ENCODE results near the gene TMEM190.
"Not testable (repeated sequence)": the region's sequence is repeated elsewhere in the genome, so short reads cannot be mapped to it uniquely, and the experiment has no call there.

The TMEM190 gene

DNA sequence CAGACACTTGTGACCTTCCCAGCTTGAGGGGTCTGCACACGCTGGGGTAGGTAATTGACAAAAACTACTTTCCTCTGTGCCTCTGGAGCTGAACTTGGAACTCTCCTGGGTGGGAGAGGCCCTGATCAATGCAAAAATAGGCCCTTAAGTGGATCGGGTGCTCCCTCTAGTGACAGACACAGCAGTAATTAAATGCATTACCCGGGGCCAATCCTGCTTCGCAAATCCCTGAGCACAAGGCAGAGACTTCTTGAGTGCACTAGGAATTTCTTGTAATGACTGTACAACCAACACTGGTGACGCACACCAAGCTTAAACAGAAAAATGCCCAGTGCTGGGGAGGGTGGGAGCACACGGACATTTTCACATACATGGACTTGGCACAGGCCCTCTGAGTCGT, 41.6 kb downstream of the TMEM190 start:
- DNase-seq (ENCODE audit: extremely low spot score) = peak; percentile 71
- ChIA-PET POLR2A (interaction anchor here (2.1 kb wide), 1 partner anchor 11 kb away, joined by 7 read pairs; the partner anchor contains the start of gene UBE2S), CTCF (interaction anchor here (0.7 to 5.2 kb wide), 30 partner anchors 9 to 529 kb away, joined by 3 to 28 read pairs (median 4); partner anchors contain the start of gene TMEM238)
- peak; percentile 71 for TF ChIP-seq CTCF (IDR thresholded peaks at IDR 0.05; ENCODE audit: control extremely low read depth, extremely low read depth, low read depth, missing control alignments)

GRCh38 chr19:55419103-55419502, 42.5 kb downstream of the TMEM190 start:
- ChIA-PET POLR2A (interaction anchor here (2.1 kb wide), 1 partner anchor 12 kb away, joined by 7 read pairs; the partner anchor contains the start of gene UBE2S), CTCF (interaction anchor here (0.9 to 5.2 kb wide), 18 partner anchors 8 to 331 kb away, joined by 3 to 28 read pairs (median 4); no protein-coding TSS in a partner anchor)
- no peak for TF ChIP-seq CTCF (IDR thresholded peaks at IDR 0.05; ENCODE audit: control extremely low read depth, extremely low read depth, low read depth, missing control alignments)
- DNase-seq (ENCODE audit: extremely low spot score) = no peak

DNA sequence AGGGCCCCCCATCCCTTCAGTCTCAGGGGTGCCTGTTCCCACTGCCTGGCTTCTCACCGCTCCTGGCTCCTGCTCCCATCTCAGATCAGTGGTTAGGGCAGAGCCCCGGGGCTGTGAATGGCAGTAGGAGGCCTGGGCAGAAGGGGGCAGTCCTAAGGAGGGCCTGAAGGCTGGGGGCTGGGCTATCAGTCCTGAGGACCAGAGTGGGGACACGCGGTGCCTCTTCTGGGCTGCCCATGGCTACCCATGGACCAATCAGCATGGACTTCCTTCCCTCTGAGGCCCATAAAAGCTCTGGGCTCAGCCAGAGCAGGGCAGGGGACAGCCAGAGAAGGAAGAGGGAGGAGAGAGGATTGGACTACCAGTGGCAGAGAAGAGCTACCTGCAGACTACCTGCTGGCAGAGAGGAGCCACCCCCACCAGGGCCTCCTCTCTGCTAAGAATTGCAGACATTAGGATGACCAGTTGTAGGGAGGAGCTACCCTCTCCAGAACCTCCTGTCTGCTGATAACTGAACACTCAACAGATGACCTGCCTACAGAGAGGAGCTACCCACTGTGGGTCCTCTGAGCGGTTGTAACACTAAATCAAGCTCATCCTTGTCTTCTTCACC, 43.1 kb downstream of the TMEM190 start:
- POLR2A ChIA-PET = interaction anchor here (0.6 kb wide), 1 partner anchor 88 kb away, joined by 3 read pairs; no protein-coding TSS in a partner anchor
- DNase-seq (ENCODE audit: extremely low spot score) = no peak
- no peak for TF ChIP-seq CTCF (IDR thresholded peaks at IDR 0.05; ENCODE audit: control extremely low read depth, extremely low read depth, low read depth, missing control alignments)
- CTCF ChIA-PET = interaction anchor here (0.9 to 5.2 kb wide), 9 partner anchors 10 to 331 kb away, joined by 3 to 24 read pairs (median 4); no protein-coding TSS in a partner anchor

GRCh38 chr19:55421281-55421680, 44.7 kb downstream of the TMEM190 start:
- POLR2A ChIA-PET; DNase-seq (ENCODE audit: extremely low spot score); CTCF ChIA-PET: not testable (repeated sequence)

DNA sequence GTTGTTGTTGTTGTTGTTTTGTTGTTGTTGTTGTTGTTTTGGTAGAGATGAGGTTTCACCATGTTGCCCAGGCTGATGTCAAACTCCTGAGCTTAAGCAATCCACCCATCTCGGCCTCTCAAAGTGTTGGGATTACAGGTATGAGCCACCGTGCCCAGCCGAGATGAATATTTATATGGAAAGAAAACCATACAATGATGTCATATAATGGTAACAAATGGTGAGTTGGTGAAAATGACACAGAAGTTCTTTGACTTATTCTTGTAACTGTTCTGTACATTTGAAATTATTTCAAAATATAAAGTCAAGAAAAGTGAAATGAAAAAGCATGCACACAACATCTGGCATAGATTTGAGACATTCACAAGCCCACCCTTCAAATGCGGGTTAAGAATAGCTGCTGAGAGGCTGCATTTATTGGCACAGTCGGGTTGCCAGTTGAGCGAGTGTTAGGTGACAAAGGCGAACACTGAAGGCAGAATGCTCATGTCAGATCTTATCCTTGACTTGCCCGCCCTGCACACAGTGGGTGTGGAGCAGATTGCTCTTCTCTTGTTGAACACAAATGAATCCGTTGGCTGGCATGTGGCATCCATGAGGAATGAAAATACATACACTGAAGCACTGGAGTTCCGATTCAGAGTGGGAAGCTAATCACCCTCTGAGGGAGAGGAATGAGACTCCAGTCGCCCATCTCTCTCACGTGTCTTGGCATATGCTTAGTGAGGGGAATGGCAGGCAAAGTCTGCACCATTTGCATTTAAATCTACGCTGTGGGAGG, 46.8 kb downstream of the TMEM190 start:
- TF ChIP-seq CTCF (IDR thresholded peaks at IDR 0.05; ENCODE audit: control extremely low read depth, extremely low read depth, low read depth, missing control alignments) = no peak
- CTCF ChIA-PET = interaction anchor here (1.1 to 1.4 kb wide), 2 partner anchors 122 to 282 kb away, joined by 3 read pairs; no protein-coding TSS in a partner anchor
- DNase-seq (ENCODE audit: extremely low spot score) = no peak
- POLR2A ChIA-PET = no interaction called here

DNA sequence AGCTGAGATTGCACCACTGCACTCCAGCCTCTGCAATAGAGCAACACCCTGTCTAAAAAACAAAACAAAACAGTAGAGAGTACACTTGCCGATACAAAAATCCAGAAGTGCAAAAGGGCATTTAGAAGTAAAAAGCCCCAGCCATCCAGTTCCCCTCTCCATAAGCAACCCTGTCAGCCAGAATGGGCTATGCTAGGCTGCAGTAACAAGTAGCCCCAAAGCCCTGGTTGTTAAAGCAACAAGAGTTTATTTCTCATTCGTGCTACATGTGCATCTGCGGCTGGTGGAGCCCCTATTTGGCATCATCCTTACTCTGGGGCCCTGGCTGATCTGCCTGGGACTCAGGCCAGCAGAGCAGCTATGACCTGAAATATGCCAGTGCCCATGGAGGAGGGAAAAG, 47.9 kb downstream of the TMEM190 start:
- ChIA-PET POLR2A (no interaction called here), CTCF (interaction anchor here (1.1 to 1.3 kb wide), 3 partner anchors 43 to 283 kb away, joined by 3 to 4 read pairs (median 3); no protein-coding TSS in a partner anchor)
- no peak for DNase-seq (ENCODE audit: extremely low spot score)
- TF ChIP-seq CTCF (IDR thresholded peaks at IDR 0.05; ENCODE audit: control extremely low read depth, extremely low read depth, low read depth, missing control alignments) = no peak
